ENCODE data around the gene SPTLC3. TPM values are rescaled to one million over a fixed set of nuclear protein-coding genes. Genes with fewer than 3 reads are reported as not detected.
A peak's percentile ranks its signal among the peaks of the same experiment; 100 is the strongest.

Gene SPTLC3
- total RNA-seq, 1 donor from 2014 or later = 0.46 TPM

DNA sequence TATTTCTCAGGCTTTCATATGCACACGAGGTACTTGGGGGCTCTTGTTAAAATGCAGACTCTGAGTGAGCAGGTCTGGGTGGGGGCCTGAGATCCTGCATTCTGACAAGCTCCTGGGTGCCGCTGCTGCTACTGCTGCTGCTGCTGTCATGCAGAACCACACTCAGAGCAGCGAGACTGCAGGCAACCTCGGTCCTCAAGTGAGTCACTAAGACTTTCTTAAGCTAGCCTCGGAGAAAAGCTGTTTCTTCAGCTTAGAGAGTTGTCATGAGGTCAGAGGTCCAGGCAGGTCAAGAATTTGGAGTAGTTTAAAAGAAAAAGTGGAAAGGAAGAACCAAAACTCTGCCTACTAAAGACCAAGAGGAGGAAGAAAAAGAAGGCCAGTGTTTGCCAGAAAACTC lies 92.9 kb downstream of the SPTLC3 start:
- TF ChIP-seq, protein P1, sequence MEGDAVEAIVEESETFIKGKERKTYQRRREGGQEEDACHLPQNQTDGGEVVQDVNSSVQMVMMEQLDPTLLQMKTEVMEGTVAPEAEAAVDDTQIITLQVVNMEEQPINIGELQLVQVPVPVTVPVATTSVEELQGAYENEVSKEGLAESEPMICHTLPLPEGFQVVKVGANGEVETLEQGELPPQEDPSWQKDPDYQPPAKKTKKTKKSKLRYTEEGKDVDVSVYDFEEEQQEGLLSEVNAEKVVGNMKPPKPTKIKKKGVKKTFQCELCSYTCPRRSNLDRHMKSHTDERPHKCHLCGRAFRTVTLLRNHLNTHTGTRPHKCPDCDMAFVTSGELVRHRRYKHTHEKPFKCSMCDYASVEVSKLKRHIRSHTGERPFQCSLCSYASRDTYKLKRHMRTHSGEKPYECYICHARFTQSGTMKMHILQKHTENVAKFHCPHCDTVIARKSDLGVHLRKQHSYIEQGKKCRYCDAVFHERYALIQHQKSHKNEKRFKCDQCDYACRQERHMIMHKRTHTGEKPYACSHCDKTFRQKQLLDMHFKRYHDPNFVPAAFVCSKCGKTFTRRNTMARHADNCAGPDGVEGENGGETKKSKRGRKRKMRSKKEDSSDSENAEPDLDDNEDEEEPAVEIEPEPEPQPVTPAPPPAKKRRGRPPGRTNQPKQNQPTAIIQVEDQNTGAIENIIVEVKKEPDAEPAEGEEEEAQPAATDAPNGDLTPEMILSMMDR (conservative IDR thresholded peaks at IDR 0.05; ENCODE audit: low read depth, low read length) = no peak
- no peak overlapping the region for H3K4me3 ChIP-seq (ENCODE audit: low read depth, low read length)
- no peak for DNase-seq (ENCODE audit: low read depth)

- DNase-seq (ENCODE audit: low read depth) = no peak
- no peak overlapping the region for H3K4me3 ChIP-seq (ENCODE audit: low read depth, low read length)
- TF ChIP-seq, protein P1 (conservative IDR thresholded peaks at IDR 0.05; ENCODE audit: low read depth, low read length) = no peak
These were observed 93.5 kb downstream of the SPTLC3 start for GRCh38 chr20:13102237-13102636.

DNA sequence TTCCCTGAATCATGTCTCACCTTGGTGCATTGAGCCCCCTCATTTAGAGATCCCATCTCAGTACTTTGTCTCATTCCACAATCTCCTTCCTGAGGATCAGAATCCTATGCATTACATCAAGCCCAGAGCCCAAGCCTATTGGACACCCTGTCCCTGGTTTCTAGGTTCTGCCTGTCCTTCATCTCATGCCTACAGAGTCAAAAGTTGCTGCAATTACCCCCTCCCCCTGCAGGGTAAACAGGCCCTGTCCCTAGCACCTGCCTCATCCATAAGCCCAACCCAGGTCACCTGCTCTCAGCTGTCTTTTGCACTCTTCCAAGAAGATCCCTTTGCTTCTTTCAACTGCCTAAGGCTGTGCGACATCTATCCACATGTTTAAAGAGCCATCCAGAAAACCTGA lies 93.9 kb downstream of the SPTLC3 start:
- no peak overlapping the region for H3K4me3 ChIP-seq (ENCODE audit: low read depth, low read length)
- TF ChIP-seq, protein P1 (conservative IDR thresholded peaks at IDR 0.05; ENCODE audit: low read depth, low read length) = no peak
- DNase-seq (ENCODE audit: low read depth) = no peak

DNA sequence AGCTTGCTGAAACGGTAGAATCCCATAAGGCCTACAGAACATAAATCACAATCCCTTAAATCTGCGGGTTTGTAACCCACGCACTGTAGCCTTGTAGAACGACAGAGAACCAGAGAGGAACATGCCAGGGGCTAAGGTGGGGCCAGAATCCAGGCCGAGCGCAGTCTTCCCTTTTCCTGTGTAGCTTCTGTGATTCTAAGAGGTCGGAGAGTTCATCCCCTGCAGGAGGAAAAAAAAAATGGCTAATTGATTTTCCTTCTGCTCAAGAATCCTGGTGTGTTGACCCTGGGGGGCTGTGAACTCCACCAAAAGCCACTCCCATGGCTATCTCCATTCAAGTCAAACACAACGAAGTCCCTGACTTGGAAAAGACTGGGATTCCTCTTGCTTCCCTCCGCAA lies 96.3 kb downstream of the SPTLC3 start:
- TF ChIP-seq, protein P1 (conservative IDR thresholded peaks at IDR 0.05; ENCODE audit: low read depth, low read length) = no peak
- DNase-seq (ENCODE audit: low read depth) = no peak
- H3K4me3 ChIP-seq (ENCODE audit: low read depth, low read length) = no peak overlapping the region

GRCh38 chr20:13105864-13106457 lies 97.2 kb downstream of the SPTLC3 start:
- TF ChIP-seq, protein P1 (conservative IDR thresholded peaks at IDR 0.05; ENCODE audit: low read depth, low read length) = peak; percentile 68
- H3K4me3 ChIP-seq (ENCODE audit: low read depth, low read length) = no peak overlapping the region
- no peak for DNase-seq (ENCODE audit: low read depth)

DNA sequence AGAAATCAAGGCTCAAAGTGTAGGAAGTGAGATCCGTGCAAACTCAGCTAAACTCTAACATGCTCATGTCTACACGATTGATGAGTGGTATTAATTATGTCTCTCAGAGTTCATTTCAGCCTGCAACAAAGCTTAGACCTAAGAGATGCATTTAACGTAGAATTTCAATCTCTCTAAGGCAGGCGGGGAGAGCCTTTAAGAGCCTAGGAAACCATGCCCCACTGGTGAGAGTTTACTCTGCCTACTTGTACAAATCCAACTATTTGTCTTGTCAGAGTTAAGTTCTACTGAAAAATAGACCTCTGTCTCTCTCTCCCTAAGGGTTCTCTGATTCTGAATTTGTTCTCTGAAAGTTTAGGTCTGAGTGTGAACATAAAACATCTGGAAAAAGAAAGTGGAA lies 100.9 kb downstream of the SPTLC3 start:
- TF ChIP-seq, protein P1 (conservative IDR thresholded peaks at IDR 0.05; ENCODE audit: low read depth, low read length) = no peak
- no peak overlapping the region for H3K4me3 ChIP-seq (ENCODE audit: low read depth, low read length)
- no peak for DNase-seq (ENCODE audit: low read depth)

DNA sequence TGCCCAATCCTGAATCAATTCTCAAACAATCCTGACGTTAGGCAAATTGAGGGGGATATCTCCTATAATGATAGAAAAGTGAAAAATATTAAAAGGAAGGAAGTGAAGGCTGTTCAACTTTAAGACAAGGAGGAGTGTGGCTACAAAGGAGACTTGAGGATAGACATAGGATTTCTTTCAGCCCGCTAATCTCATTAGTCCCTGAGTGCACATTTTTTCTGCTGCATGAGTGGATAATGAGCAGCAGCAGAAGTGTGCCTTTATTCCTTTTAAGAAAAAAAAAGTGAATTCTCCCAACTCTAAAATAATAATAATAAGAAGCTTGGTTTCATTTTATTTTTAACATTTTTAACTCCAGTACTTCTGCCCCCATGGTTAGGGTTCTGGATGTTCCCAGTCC lies 102.0 kb downstream of the SPTLC3 start:
- DNase-seq (ENCODE audit: low read depth) = no peak
- H3K4me3 ChIP-seq (ENCODE audit: low read depth, low read length) = no peak overlapping the region
- TF ChIP-seq, protein P1 (conservative IDR thresholded peaks at IDR 0.05; ENCODE audit: low read depth, low read length) = no peak

All from epithelial cell of proximal tubule (primary cell).